ENCODE data around the gene PRKACA.
"Not testable (repeated sequence)": the region's sequence is repeated elsewhere in the genome, so short reads cannot be mapped to it uniquely, and the experiment has no call there.

Gene PRKACA

GRCh38 chr19:14051980-14052379 lies 65.6 kb downstream of the PRKACA start:
- DNase-seq: no peak

- not testable (repeated sequence) for DNase-seq
Observed at GRCh38 chr19:14050961-14051360, 66.6 kb downstream of the PRKACA start.

GRCh38 chr19:14050512-14050911 lies 67.0 kb downstream of the PRKACA start:
- DNase-seq: no peak

- peak in 4 of 56 donors; percentile 0 to 35 (median 12) for DNase-seq
Observed at GRCh38 chr19:14048443-14049153, 69.0 kb downstream of the PRKACA start.

GRCh38 chr19:14047866-14048265 lies 69.7 kb downstream of the PRKACA start:
- DNase-seq: not testable (repeated sequence)

GRCh38 chr19:14042659-14043608 lies 74.6 kb downstream of the PRKACA start:
- DNase-seq: peak in 13 of 56 donors; percentile 9 to 40 (median 18)
